ENCODE results near the gene ARSJ. TPM values are rescaled to one million over a fixed set of nuclear protein-coding genes. Genes with fewer than 3 reads are reported as not detected.
A peak's percentile ranks its signal among the peaks of the same experiment; 100 is the strongest.

The ARSJ gene
- total RNA-seq, 1 experiment from 2014 or later: 16.4 TPM

GRCh38 chr4:114019276-114019968, 40.0 kb upstream of the ARSJ start:
- H3K27me3 ChIP-seq (ENCODE audit: low read length): no peaks in the 10 kb centered on the region
- TF ChIP-seq EZH2 (IDR thresholded peaks at IDR 0.05; ENCODE audit: low read length, unreplicated experiment) (no peak), EZH2phosphoT487 (IDR thresholded peaks at IDR 0.05; ENCODE audit: borderline replicate concordance, low read length) (no peak), CTCF (conservative IDR thresholded peaks at IDR 0.05; ENCODE audit: low read depth, low read length) (no peak)
- no peak overlapping the region for H3K9ac ChIP-seq (ENCODE audit: low read length)
- no peaks in the 10 kb centered on the region for H3K9me3 ChIP-seq (ENCODE audit: low read length)
- ATAC-seq (no peak), DNase-seq (no peak)
- peaks cover 29% of the 10 kb centered on the region for H3K4me1 ChIP-seq (ENCODE audit: insufficient read depth, low read length)
- no TSS peak for BruUV-seq (replicated peaks)
- no peaks in the 10 kb centered on the region for H3K36me3 ChIP-seq (ENCODE audit: low read depth, low read length)
- no peaks in the 10 kb centered on the region for H4K20me1 ChIP-seq (ENCODE audit: low read length)
- H3F3A ChIP-seq (ENCODE audit: low read length, unreplicated experiment): no peaks in the 10 kb centered on the region
- H3K4me3 ChIP-seq (ENCODE audit: low read length): no peak overlapping the region
- POLR2A ChIA-PET (ENCODE audit: unreplicated experiment): no interaction called here
- H3K79me2 ChIP-seq (ENCODE audit: low read length): no peaks in the 10 kb centered on the region
- peak overlapping the region; percentile 33; the same call in 1 of the 2 replicates for H2AFZ ChIP-seq (ENCODE audit: low read length)
- intact Hi-C loops (cut with micrococcal nuclease): loop anchor here (5.0 to 10.0 kb wide), 3 partner anchors 42 to 238 kb away; partner anchors contain the start of gene ARSJ
- CTCF ChIA-PET: no interaction called here
- no peaks in the 10 kb centered on the region for H3K9me2 ChIP-seq (replicated peaks; ENCODE audit: low read length)
- H3K4me2 ChIP-seq (ENCODE audit: low read length): no peak overlapping the region
- H3K27ac ChIP-seq (ENCODE audit: low read length): peak overlapping the region; percentile 45

- H3K36me3 ChIP-seq (ENCODE audit: low read depth, low read length): no peaks in the 10 kb centered on the region
- H3K79me2 ChIP-seq (ENCODE audit: low read length): no peaks in the 10 kb centered on the region
- intact Hi-C loops (cut with micrococcal nuclease): loop anchor here (5.0 to 10.0 kb wide), 3 partner anchors 40 to 240 kb away; partner anchors contain the start of gene ARSJ
- DNase-seq (peak; percentile 13), ATAC-seq (no peak)
- H3F3A ChIP-seq (ENCODE audit: low read length, unreplicated experiment): no peaks in the 10 kb centered on the region
- no peak overlapping the region; the same call in 1 of the 2 replicates for H3K9ac ChIP-seq (ENCODE audit: low read length)
- H3K9me2 ChIP-seq (replicated peaks; ENCODE audit: low read length): no peaks in the 10 kb centered on the region
- no peak overlapping the region for H2AFZ ChIP-seq (ENCODE audit: low read length)
- no TSS peak for BruUV-seq (replicated peaks)
- no peak overlapping the region for H3K4me2 ChIP-seq (ENCODE audit: low read length)
- no peaks in the 10 kb centered on the region for H3K27me3 ChIP-seq (ENCODE audit: low read length)
- no peaks in the 10 kb centered on the region for H3K9me3 ChIP-seq (ENCODE audit: low read length)
- TF ChIP-seq EZH2phosphoT487 (IDR thresholded peaks at IDR 0.05; ENCODE audit: borderline replicate concordance, low read length) (no peak), CTCF (conservative IDR thresholded peaks at IDR 0.05; ENCODE audit: low read depth, low read length) (no peak), EZH2 (IDR thresholded peaks at IDR 0.05; ENCODE audit: low read length, unreplicated experiment) (no peak)
- no peaks in the 10 kb centered on the region for H4K20me1 ChIP-seq (ENCODE audit: low read length)
- H3K4me1 ChIP-seq (ENCODE audit: insufficient read depth, low read length): peaks cover 45% of the 10 kb centered on the region
- H3K4me3 ChIP-seq (ENCODE audit: low read length): no peak overlapping the region
- H3K27ac ChIP-seq (ENCODE audit: low read length): peak overlapping the region; percentile 91
- POLR2A ChIA-PET (ENCODE audit: unreplicated experiment): no interaction called here
- CTCF ChIA-PET: no interaction called here
Observed at GRCh38 chr4:114017120-114017917, 37.9 kb upstream of the ARSJ start.
